Measurements from ENCODE around the gene ITPR2.

Gene ITPR2

GRCh38 chr12:26429070-26429691 lies 403.8 kb downstream of the ITPR2 start:
- DNase-seq (ENCODE audit: extremely low read depth in 1 of 2, low read depth in 1 of 2), result no peak

GRCh38 chr12:26428420-26428819 lies 404.6 kb downstream of the ITPR2 start:
- DNase-seq (ENCODE audit: extremely low read depth in 1 of 2, low read depth in 1 of 2), result no peak

GRCh38 chr12:26426652-26427051 lies 406.3 kb downstream of the ITPR2 start:
- no peak for DNase-seq (ENCODE audit: extremely low read depth in 1 of 2, low read depth in 1 of 2)

- no peak for DNase-seq (ENCODE audit: extremely low read depth in 1 of 2, low read depth in 1 of 2)
Observed at GRCh38 chr12:26425587-26426260, 407.3 kb downstream of the ITPR2 start.

- no peak for DNase-seq (ENCODE audit: extremely low read depth in 1 of 2, low read depth in 1 of 2)
Observed at GRCh38 chr12:26422839-26423398, 410.1 kb downstream of the ITPR2 start.

GRCh38 chr12:26416550-26416949 lies 416.4 kb downstream of the ITPR2 start:
- no peak for DNase-seq (ENCODE audit: extremely low read depth in 1 of 2, low read depth in 1 of 2)

GRCh38 chr12:26410689-26411088 lies 422.3 kb downstream of the ITPR2 start:
- no peak for DNase-seq (ENCODE audit: extremely low read depth in 1 of 2, low read depth in 1 of 2)

- DNase-seq (ENCODE audit: extremely low read depth in 1 of 2, low read depth in 1 of 2), result no peak
Observed at GRCh38 chr12:26406813-26407212, 426.2 kb downstream of the ITPR2 start.

- no peak for DNase-seq (ENCODE audit: extremely low read depth in 1 of 2, low read depth in 1 of 2)
Observed at GRCh38 chr12:26406391-26406790, 426.6 kb downstream of the ITPR2 start.

- DNase-seq (ENCODE audit: extremely low read depth in 1 of 2, low read depth in 1 of 2), result no peak
Observed at GRCh38 chr12:26403601-26404000, 429.4 kb downstream of the ITPR2 start.

GRCh38 chr12:26402648-26403047 lies 430.3 kb downstream of the ITPR2 start:
- DNase-seq (ENCODE audit: extremely low read depth in 1 of 2, low read depth in 1 of 2), result no peak

- no peak for DNase-seq (ENCODE audit: extremely low read depth in 1 of 2, low read depth in 1 of 2)
Observed at GRCh38 chr12:26401874-26402273, 431.1 kb downstream of the ITPR2 start.

- no peak for DNase-seq (ENCODE audit: extremely low read depth in 1 of 2, low read depth in 1 of 2)
Observed at GRCh38 chr12:26400627-26401026, 432.4 kb downstream of the ITPR2 start.

- DNase-seq (ENCODE audit: extremely low read depth in 1 of 2, low read depth in 1 of 2), result no peak
Observed at GRCh38 chr12:26399381-26399780, 433.6 kb downstream of the ITPR2 start.

- DNase-seq (ENCODE audit: extremely low read depth in 1 of 2, low read depth in 1 of 2), result no peak
Observed at GRCh38 chr12:26396402-26396801, 436.6 kb downstream of the ITPR2 start.

GRCh38 chr12:26389343-26389742 lies 443.7 kb downstream of the ITPR2 start:
- DNase-seq (ENCODE audit: extremely low read depth in 1 of 2, low read depth in 1 of 2), result no peak

- DNase-seq (ENCODE audit: extremely low read depth in 1 of 2, low read depth in 1 of 2), result no peak
Observed at GRCh38 chr12:26384536-26384935, 448.5 kb downstream of the ITPR2 start.

GRCh38 chr12:26383041-26383440 lies 450.0 kb downstream of the ITPR2 start:
- no peak for DNase-seq (ENCODE audit: extremely low read depth in 1 of 2, low read depth in 1 of 2)

- DNase-seq (ENCODE audit: extremely low read depth in 1 of 2, low read depth in 1 of 2), result no peak
Observed at GRCh38 chr12:26380897-26381296, 452.1 kb downstream of the ITPR2 start.

GRCh38 chr12:26379777-26380467 lies 453.1 kb downstream of the ITPR2 start:
- no peak for DNase-seq (ENCODE audit: extremely low read depth in 1 of 2, low read depth in 1 of 2)

- DNase-seq (ENCODE audit: extremely low read depth in 1 of 2, low read depth in 1 of 2), result no peak
Observed at GRCh38 chr12:26378711-26379110, 454.3 kb downstream of the ITPR2 start.

Measured in stimulated activated CD8-positive, alpha-beta memory T cell treated with anti-CD3 and anti-CD28 coated beads, Interleukin-7, amount 100 ng/mL, for 48 hours (primary cell).